Measurements from ENCODE around the gene SCAMP3. TPM values are rescaled to one million over a fixed set of nuclear protein-coding genes. Genes with fewer than 3 reads are reported as not detected.

The SCAMP3 gene
- total RNA-seq, 1 donor from 2014 or later: 68.3 TPM

- H3K9me3 Mint-ChIP-seq (ENCODE audit: low read depth): no peaks in the 10 kb centered on the region
- H3K36me3 Mint-ChIP-seq (ENCODE audit: low read depth): peaks cover 28% of the 10 kb centered on the region
- peak overlapping the region; percentile 94 for H3K4me3 Mint-ChIP-seq (ENCODE audit: unreplicated experiment)
- no peak for DNase-seq (ENCODE audit: low spot score)
- H3K27me3 Mint-ChIP-seq (ENCODE audit: low read depth): no peaks in the 10 kb centered on the region
- TF ChIP-seq CTCF (IDR thresholded peaks at IDR 0.05): peak; percentile 40
- peaks cover 27% of the 10 kb centered on the region for H3K4me1 Mint-ChIP-seq (ENCODE audit: low read depth)
- H3K27ac Mint-ChIP-seq (ENCODE audit: unreplicated experiment): peak overlapping the region; percentile 98
These were observed 688 bp downstream of the SCAMP3 start for GRCh38 chr1:155261493-155261851.

- H3K36me3 Mint-ChIP-seq (ENCODE audit: low read depth): peaks cover 24% of the 10 kb centered on the region
- peaks cover 36% of the 10 kb centered on the region for H3K4me1 Mint-ChIP-seq (ENCODE audit: low read depth)
- no peaks in the 10 kb centered on the region for H3K27me3 Mint-ChIP-seq (ENCODE audit: low read depth)
- no peaks in the 10 kb centered on the region for H3K9me3 Mint-ChIP-seq (ENCODE audit: low read depth)
- H3K27ac Mint-ChIP-seq (ENCODE audit: unreplicated experiment): no peak overlapping the region
- no peak for TF ChIP-seq CTCF (IDR thresholded peaks at IDR 0.05)
- no peak for DNase-seq (ENCODE audit: low spot score)
- no peak overlapping the region for H3K4me3 Mint-ChIP-seq (ENCODE audit: unreplicated experiment)
These were observed 1.9 kb downstream of the SCAMP3 start for GRCh38 chr1:155260276-155260675.

- Mint-ChIP-seq H3K27me3 (ENCODE audit: low read depth) (no peaks in the 10 kb centered on the region), H3K27ac (ENCODE audit: unreplicated experiment) (peak overlapping the region; percentile 93), H3K4me3 (ENCODE audit: unreplicated experiment) (peak overlapping the region; percentile 83), H3K9me3 (ENCODE audit: low read depth) (no peaks in the 10 kb centered on the region), H3K4me1 (ENCODE audit: low read depth) (peaks cover 43% of the 10 kb centered on the region), H3K36me3 (ENCODE audit: low read depth) (peaks cover 17% of the 10 kb centered on the region)
- no peak for DNase-seq (ENCODE audit: low spot score)
- TF ChIP-seq CTCF (IDR thresholded peaks at IDR 0.05): no peak
These were observed 5.9 kb downstream of the SCAMP3 start for GRCh38 chr1:155256058-155256852.

GRCh38 chr1:155255243-155256007 lies 6.7 kb downstream of the SCAMP3 start, which contains the start of gene ENTREP3:
Gene ENTREP3 (minus strand): TSS chr1:155255483. CDS start chr1:155254877, 606 bp downstream.
- TF ChIP-seq CTCF (IDR thresholded peaks at IDR 0.05): peak; percentile 22
- Mint-ChIP-seq H3K4me1 (ENCODE audit: low read depth) (peaks cover 44% of the 10 kb centered on the region), H3K36me3 (ENCODE audit: low read depth) (peaks cover 15% of the 10 kb centered on the region), H3K4me3 (ENCODE audit: unreplicated experiment) (peak within 1 kb of the TSS; percentile 83), H3K27ac (ENCODE audit: unreplicated experiment) (peak within 1 kb of the TSS; percentile 93), H3K9me3 (ENCODE audit: low read depth) (no peaks in the 10 kb centered on the region), H3K27me3 (ENCODE audit: low read depth) (no peaks in the 10 kb centered on the region)
- peak; percentile 97 for DNase-seq (ENCODE audit: low spot score)

GRCh38 chr1:155254714-155255242 lies 7.4 kb downstream of the SCAMP3 start:
- Mint-ChIP-seq H3K36me3 (ENCODE audit: low read depth) (peaks cover 15% of the 10 kb centered on the region), H3K4me3 (ENCODE audit: unreplicated experiment) (peak overlapping the region; percentile 83), H3K27ac (ENCODE audit: unreplicated experiment) (peak overlapping the region; percentile 93), H3K27me3 (ENCODE audit: low read depth) (no peaks in the 10 kb centered on the region), H3K9me3 (ENCODE audit: low read depth) (no peaks in the 10 kb centered on the region), H3K4me1 (ENCODE audit: low read depth) (peaks cover 42% of the 10 kb centered on the region)
- DNase-seq (ENCODE audit: low spot score): no peak
- no peak for TF ChIP-seq CTCF (IDR thresholded peaks at IDR 0.05)
